IMR-90 (cell line): ENCODE data around the gene BZW2. TPM values are rescaled to one million over a fixed set of nuclear protein-coding genes. Genes with fewer than 3 reads are reported as not detected.

ENCODE experiments used
- ATAC-seq: fragments of 200-7000 bp; cut with Tn5 transposase; 2 replicates; pipeline ENCODE4 v1.9.1; 2020; ENCODE audit warnings: low read depth, mild to moderate bottlenecking, moderate library complexity
- BruUV-seq: library from RNA; stranded (reverse); fragments of 400-500 nt; replicated peaks from 2 replicates; lab custom pipeline; 2021; lab: Mats Ljungman, UMichigan
- CTCF ChIA-PET: fragments of 300-600 bp; formaldehyde crosslinking; extraction: SDS; loops from one replicate; lab custom pipeline; 2021; ENCODE audit warnings: antibody characterized with exemption; lab: Yijun Ruan, JAX
- POLR2A ChIA-PET: fragments of 300-600 bp; sonication (Branson Sonifier 250); formaldehyde crosslinking; loops from one replicate; lab custom pipeline; 2022; ENCODE audit warnings: antibody characterized with exemption; ENCODE audit not compliant: unreplicated experiment; lab: Charles Lee
- DNase-seq: peaks from one replicate; pipeline ENCODE4 v3.0.0; 2013
- H2AFZ ChIP-seq: replicated peaks from 2 replicates; pipeline ENCODE3; 2013; ENCODE audit warnings: low read length, mild to moderate bottlenecking; ENCODE audit not compliant: poor library complexity
- H2AK5ac ChIP-seq: 2 replicates; pipeline ENCODE4 v1.6.1; 2013; ENCODE audit warnings: low read depth, low read length, inconsistent platforms
- H2AK9ac ChIP-seq: replicated peaks from 2 replicates; pipeline ENCODE3; 2013; ENCODE audit warnings: mild to moderate bottlenecking, low read depth, low read length, moderate library complexity; ENCODE audit not compliant: poor library complexity
- H2BK120ac ChIP-seq: 2 replicates; pipeline ENCODE4 v1.6.1; 2013; ENCODE audit warnings: low read depth, low read length, inconsistent platforms
- H2BK15ac ChIP-seq: 3 replicates; pipeline ENCODE4 v1.6.1; 2013; ENCODE audit warnings: low read depth, low read length, inconsistent platforms
- H2BK20ac ChIP-seq: 2 replicates; pipeline ENCODE4 v1.6.1; 2013; ENCODE audit warnings: low read depth, mild to moderate bottlenecking, inconsistent platforms, low read length, moderate library complexity
- H2BK5ac ChIP-seq: 2 replicates; pipeline ENCODE4 v1.6.1; 2013; ENCODE audit warnings: mild to moderate bottlenecking, low read depth, low read length, inconsistent platforms; ENCODE audit not compliant: poor library complexity, severe bottlenecking
- H3K14ac ChIP-seq: replicated peaks from 2 replicates; pipeline ENCODE4 v1.6.1; 2013; ENCODE audit warnings: low read depth, low read length, inconsistent platforms
- H3K18ac ChIP-seq: 2 replicates; pipeline ENCODE4 v1.6.1; 2013; ENCODE audit warnings: low read depth, low read length, control low read depth
- H3K23ac ChIP-seq: 2 replicates; pipeline ENCODE4 v1.6.1; 2013; ENCODE audit warnings: low read depth, low read length, inconsistent platforms
- H3K27ac ChIP-seq: 2 replicates; pipeline ENCODE4 v1.5.1; 2013; ENCODE audit warnings: mild to moderate bottlenecking, control low read depth, low read length; ENCODE audit not compliant: insufficient read depth
- H3K27me3 ChIP-seq: 2 replicates; pipeline ENCODE4 v1.6.1; 2013; ENCODE audit warnings: low read length; ENCODE audit not compliant: control insufficient read depth, insufficient read depth
- H3K36me3 ChIP-seq: 2 replicates; pipeline ENCODE4 v1.6.1; 2013; ENCODE audit warnings: low read length, mixed read lengths; ENCODE audit not compliant: control insufficient read depth, insufficient read depth
- H3K4ac ChIP-seq: 2 replicates; pipeline ENCODE4 v1.6.1; 2013; ENCODE audit warnings: low read depth, low read length, inconsistent platforms
- H3K4me1 ChIP-seq: 2 replicates; pipeline ENCODE4 v1.6.1; 2013; ENCODE audit warnings: low read length, mixed read lengths; ENCODE audit not compliant: control insufficient read depth, insufficient read depth
- H3K4me2 ChIP-seq: 2 replicates; pipeline ENCODE4 v1.6.1; 2013; ENCODE audit warnings: low read depth, mild to moderate bottlenecking, control low read depth, low read length, moderate library complexity
- H3K4me3 ChIP-seq: 2 replicates; pipeline ENCODE4 v1.5.1; 2013; ENCODE audit warnings: low read depth, mild to moderate bottlenecking, control low read depth, low read length, moderate library complexity; ENCODE audit not compliant: insufficient read depth
- H3K56ac ChIP-seq: 2 replicates; pipeline ENCODE4 v1.6.1; 2013; ENCODE audit warnings: low read length, inconsistent platforms; ENCODE audit not compliant: insufficient read depth; ENCODE audit errors: extremely low read depth
- H3K79me1 ChIP-seq, 2 experiments: 2 replicates each; pipeline ENCODE4 v1.6.1; 2013; ENCODE audit warnings: low read length in 2 of 2, inconsistent platforms in 1 of 2, low read depth in 1 of 2
- H3K9ac ChIP-seq: 2 replicates; pipeline ENCODE4 v1.6.1; 2013; ENCODE audit warnings: low read depth, low read length, control low read depth
- H3K9me1 ChIP-seq: 2 replicates; pipeline ENCODE4 v1.6.1; 2013; ENCODE audit warnings: low read length, inconsistent platforms; ENCODE audit not compliant: insufficient read depth
- H3K9me3 ChIP-seq: 2 replicates; pipeline ENCODE4 v1.6.1; 2013; ENCODE audit warnings: low read length; ENCODE audit not compliant: control insufficient read depth, insufficient read depth
- H4K20me1 ChIP-seq: 2 replicates; pipeline ENCODE4 v1.6.1; 2013; ENCODE audit warnings: low read length, inconsistent platforms; ENCODE audit not compliant: insufficient read depth
- H4K5ac ChIP-seq: 2 replicates; pipeline ENCODE4 v1.6.1; 2013; ENCODE audit warnings: mild to moderate bottlenecking, low read depth, low read length, control low read depth
- H4K8ac ChIP-seq, 2 experiments: 2 replicates each; pipeline ENCODE4 v1.6.1; 2013; ENCODE audit warnings: low read depth in 2 of 2, low read length in 2 of 2, control low read depth in 1 of 2, inconsistent platforms in 1 of 2
- H4K91ac ChIP-seq: 2 replicates; pipeline ENCODE4 v1.6.1; 2013; ENCODE audit warnings: low read depth, low read length, inconsistent platforms; ENCODE audit not compliant: insufficient read depth
- BHLHE40 ChIP-seq: fragments of 150-350 bp; IDR thresholded peaks from 2 replicates; pipeline ENCODE4 v1.6.1; 2016; ENCODE audit warnings: mild to moderate bottlenecking, low read depth, low read length
- CEBPB ChIP-seq: IDR thresholded peaks from 2 replicates; pipeline ENCODE4 v1.6.1; 2012; ENCODE audit warnings: low read depth, low read length, improper control_type of control experiment
- CHD1 ChIP-seq: IDR thresholded peaks from 2 replicates; pipeline ENCODE4 v1.6.1; 2012; ENCODE audit warnings: low read depth, low read length, improper control_type of control experiment
- MAFK ChIP-seq: IDR thresholded peaks from 2 replicates; pipeline ENCODE4 v1.6.1; 2012; ENCODE audit warnings: low read depth, low read length, improper control_type of control experiment
- MXI1 ChIP-seq: IDR thresholded peaks from 2 replicates; pipeline ENCODE4 v1.6.1; 2012; ENCODE audit warnings: low read depth, mild to moderate bottlenecking, low read length, moderate library complexity, borderline replicate concordance
- NFE2L2 ChIP-seq: fragments of 150-350 bp; IDR thresholded peaks from 2 replicates; pipeline ENCODE4 v1.6.1; 2016; ENCODE audit warnings: low read depth, mild to moderate bottlenecking, low read length
- RAD21 ChIP-seq: IDR thresholded peaks from 2 replicates; pipeline ENCODE4 v1.6.1; 2012; ENCODE audit warnings: low read length, improper control_type of control experiment
- RFX5 ChIP-seq: IDR thresholded peaks from 2 replicates; pipeline ENCODE4 v1.8.0; 2012; ENCODE audit warnings: low read depth, mild to moderate bottlenecking, low read length, moderate library complexity
- SMC3 ChIP-seq: fragments of 150-350 bp; IDR thresholded peaks from 2 replicates; pipeline ENCODE4 v1.6.1; 2016; ENCODE audit warnings: low read depth, mild to moderate bottlenecking, antibody characterized with exemption, low read length, moderate library complexity
- WGBS, 2 experiments: methylation state at CpG; one replicate each; pipeline versions ENCODE4 v1.1.5 to v1.1.7; 2013; ENCODE audit warnings: missing lambda C conversion rate in 2 of 2; ENCODE audit not compliant: insufficient read length in 1 of 2; ENCODE audit errors: extremely low coverage in 2 of 2; 5-methylcytosine and 5-hydroxymethylcytosine counted together
- dilution Hi-C: fragments of 300-500 bp; cut with HindIII; formaldehyde crosslinking; loops from one replicate; pipeline ENCODE4 v1.14.3; 2018; ENCODE audit warnings: low sequenced_read_pairs; ENCODE audit not compliant: unreplicated experiment
- in situ Hi-C: fragments of 300-500 bp; cut with MboI; formaldehyde crosslinking; loops from 3 replicates; pipeline ENCODE4 v1.14.3; 2019; ENCODE audit warnings: low sequenced_read_pairs, inconsistent platforms, mixed read lengths
- intact Hi-C: fragments of 100-400 bp; cut with micrococcal nuclease; formaldehyde crosslinking; loops from 2 replicates; pipeline ENCODE4 v1.10.0; 2022
- polyA plus RNA-seq, 3 experiments: library from polyadenylated mRNA; depleted of rRNA; stranded (reverse); fragments of >200 nt; gene quantifications; 2 replicates each; pipeline ENCODE4 v1.2.3, GENCODE V29; 2012; ENCODE audit warnings: low replicate concordance in 1 of 3
- total RNA-seq: library from RNA; depleted of rRNA; stranded (reverse); fragments of >200 nt; gene quantifications from 2 replicates; pipeline ENCODE4 v1.2.3, GENCODE V29; 2012
- TF ChIP-seq, protein P1 (sequence below): fragments of 150-350 bp; IDR thresholded peaks from 2 replicates; pipeline ENCODE4 v1.6.1; 2017; ENCODE audit warnings: mild to moderate bottlenecking, antibody characterized with exemption, low read length, low read depth
- TF ChIP-seq, protein P2 (sequence below): fragments of 150-350 bp; IDR thresholded peaks from 2 replicates; pipeline ENCODE4 v1.6.1; 2016; ENCODE audit warnings: low read depth, mild to moderate bottlenecking, low read length, moderate library complexity, borderline replicate concordance
- TF ChIP-seq, protein P3 (sequence below): conservative IDR thresholded peaks from 2 replicates; pipeline ENCODE4 v1.5.1; 2012; ENCODE audit warnings: mild to moderate bottlenecking, low read depth, low read length, improper control_type of control experiment

The BZW2 gene
- total and polyA plus RNA-seq, 2 of the 4 experiments (the other 2 are of a cell fraction) = 58.1 to 92.9 TPM

DNA sequence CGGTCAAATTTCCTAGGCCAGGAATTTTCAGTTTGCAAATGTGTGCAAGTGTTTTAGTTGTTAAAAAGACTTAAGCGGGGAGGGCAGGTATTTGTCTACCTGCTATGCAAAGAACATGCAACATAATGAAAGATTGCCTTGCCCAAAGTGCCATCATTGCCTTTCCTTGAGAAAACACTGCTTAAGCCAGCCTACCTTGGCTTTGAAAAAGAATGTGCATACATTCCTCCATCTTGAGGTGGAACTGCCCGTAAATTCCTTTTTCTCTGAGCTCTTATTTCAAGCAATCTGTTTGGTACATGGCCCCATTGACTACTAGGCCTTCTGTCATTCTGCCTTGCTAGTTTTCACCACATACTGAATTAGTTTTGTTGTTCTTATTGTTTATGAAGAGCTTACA, 29.3 kb downstream of the BZW2 start:
- Histone ChIP-seq H3K9me1 (0 out of 2 replicates have a peak, but pooled peaks cover 3% of the 10 kb centered on the region), H2AK9ac (no peak overlapping the region), H3K79me1 (peaks cover 8 to 29% of the 10 kb centered on the region in 2 experiments; a peak in 3 of 4 replicates), H3K4me3 (no peak overlapping the region), H3K4ac (no peak overlapping the region), H2BK120ac (no peak overlapping the region), H3K23ac (no peak overlapping the region), H3K4me2 (no peak overlapping the region), H2BK5ac (no peak overlapping the region), H3K27ac (no peak overlapping the region), H2AFZ (no peak overlapping the region), H3K4me1 (peaks cover 3% of the 10 kb centered on the region; the same call in 1 of the 2 replicates), H2BK15ac (no peak overlapping the region; the same call in 2 of the 3 replicates), H3K18ac (no peak overlapping the region), H4K91ac (no peak overlapping the region), H3K27me3 (no peaks in the 10 kb centered on the region), H3K56ac (no peak overlapping the region), H3K9me3 (no peaks in the 10 kb centered on the region), H4K20me1 (no peaks in the 10 kb centered on the region), H4K5ac (no peak overlapping the region), H2BK20ac (no peak overlapping the region), H3K9ac (no peak overlapping the region), H2AK5ac (no peak overlapping the region), H3K14ac (no peak overlapping the region), H3K36me3 (peaks cover 7% of the 10 kb centered on the region), H4K8ac (no peak overlapping the region)
- CTCF ChIA-PET = no interaction called here
- no peak for DNase-seq
- WGBS, 2 experiments = no CpG with 5 or more reads among the region's 3 CpGs
- in situ Hi-C loops = no loop called here
- dilution Hi-C loops = no loop called here
- POLR2A ChIA-PET = no interaction called here
- ATAC-seq = no peak
- BruUV-seq = no TSS peak
- intact Hi-C loops = no loop called here
- TF ChIP-seq BHLHE40 = no peak
- no peak for TF ChIP-seq RFX5
- TF ChIP-seq MXI1 = no peak
- TF ChIP-seq SMC3 = no peak
- TF ChIP-seq NFE2L2 = no peak
- TF ChIP-seq, protein P1, sequence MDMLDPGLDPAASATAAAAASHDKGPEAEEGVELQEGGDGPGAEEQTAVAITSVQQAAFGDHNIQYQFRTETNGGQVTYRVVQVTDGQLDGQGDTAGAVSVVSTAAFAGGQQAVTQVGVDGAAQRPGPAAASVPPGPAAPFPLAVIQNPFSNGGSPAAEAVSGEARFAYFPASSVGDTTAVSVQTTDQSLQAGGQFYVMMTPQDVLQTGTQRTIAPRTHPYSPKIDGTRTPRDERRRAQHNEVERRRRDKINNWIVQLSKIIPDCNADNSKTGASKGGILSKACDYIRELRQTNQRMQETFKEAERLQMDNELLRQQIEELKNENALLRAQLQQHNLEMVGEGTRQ = no peak
- TF ChIP-seq CEBPB = no peak
- no peak for TF ChIP-seq MAFK
- TF ChIP-seq, protein P2, sequence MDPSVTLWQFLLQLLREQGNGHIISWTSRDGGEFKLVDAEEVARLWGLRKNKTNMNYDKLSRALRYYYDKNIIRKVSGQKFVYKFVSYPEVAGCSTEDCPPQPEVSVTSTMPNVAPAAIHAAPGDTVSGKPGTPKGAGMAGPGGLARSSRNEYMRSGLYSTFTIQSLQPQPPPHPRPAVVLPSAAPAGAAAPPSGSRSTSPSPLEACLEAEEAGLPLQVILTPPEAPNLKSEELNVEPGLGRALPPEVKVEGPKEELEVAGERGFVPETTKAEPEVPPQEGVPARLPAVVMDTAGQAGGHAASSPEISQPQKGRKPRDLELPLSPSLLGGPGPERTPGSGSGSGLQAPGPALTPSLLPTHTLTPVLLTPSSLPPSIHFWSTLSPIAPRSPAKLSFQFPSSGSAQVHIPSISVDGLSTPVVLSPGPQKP = no peak
- TF ChIP-seq CHD1 = no peak
- TF ChIP-seq RAD21 = no peak
- TF ChIP-seq, protein P3, sequence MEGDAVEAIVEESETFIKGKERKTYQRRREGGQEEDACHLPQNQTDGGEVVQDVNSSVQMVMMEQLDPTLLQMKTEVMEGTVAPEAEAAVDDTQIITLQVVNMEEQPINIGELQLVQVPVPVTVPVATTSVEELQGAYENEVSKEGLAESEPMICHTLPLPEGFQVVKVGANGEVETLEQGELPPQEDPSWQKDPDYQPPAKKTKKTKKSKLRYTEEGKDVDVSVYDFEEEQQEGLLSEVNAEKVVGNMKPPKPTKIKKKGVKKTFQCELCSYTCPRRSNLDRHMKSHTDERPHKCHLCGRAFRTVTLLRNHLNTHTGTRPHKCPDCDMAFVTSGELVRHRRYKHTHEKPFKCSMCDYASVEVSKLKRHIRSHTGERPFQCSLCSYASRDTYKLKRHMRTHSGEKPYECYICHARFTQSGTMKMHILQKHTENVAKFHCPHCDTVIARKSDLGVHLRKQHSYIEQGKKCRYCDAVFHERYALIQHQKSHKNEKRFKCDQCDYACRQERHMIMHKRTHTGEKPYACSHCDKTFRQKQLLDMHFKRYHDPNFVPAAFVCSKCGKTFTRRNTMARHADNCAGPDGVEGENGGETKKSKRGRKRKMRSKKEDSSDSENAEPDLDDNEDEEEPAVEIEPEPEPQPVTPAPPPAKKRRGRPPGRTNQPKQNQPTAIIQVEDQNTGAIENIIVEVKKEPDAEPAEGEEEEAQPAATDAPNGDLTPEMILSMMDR = no peak
